Adipocyte (in vitro differentiated cells): Measurements from ENCODE around the gene DDX6.
"Not testable (repeated sequence)": the region's sequence is repeated elsewhere in the genome, so short reads cannot be mapped to it uniquely, and the experiment has no call there.

Experiments used
- DNase-seq: peaks from one replicate; pipeline ENCODE4 v3.0.0-alpha.2; 2015; ENCODE audit warnings: low read depth
- H3K27me3 ChIP-seq: replicated peaks from 2 replicates; pipeline ENCODE4 v1.7.0; 2013; ENCODE audit warnings: mild to moderate bottlenecking, low read length, moderate library complexity; ENCODE audit not compliant: control insufficient read depth, insufficient read depth
- H3K36me3 ChIP-seq: 2 replicates; pipeline ENCODE4 v1.7.0; 2013; ENCODE audit warnings: low read length, mild to moderate bottlenecking, moderate library complexity; ENCODE audit not compliant: control insufficient read depth, insufficient read depth, severe bottlenecking
- H3K4me1 ChIP-seq: 2 replicates; pipeline ENCODE4 v1.7.0; 2013; ENCODE audit warnings: mild to moderate bottlenecking, low read length, moderate library complexity; ENCODE audit not compliant: control insufficient read depth, insufficient read depth
- H3K4me3 ChIP-seq: 2 replicates; pipeline ENCODE4 v1.7.0; 2013; ENCODE audit warnings: mild to moderate bottlenecking, low read length, moderate library complexity
- H3K9ac ChIP-seq: 2 replicates; pipeline ENCODE4 v1.7.0; 2013; ENCODE audit warnings: mild to moderate bottlenecking, low read length, moderate library complexity
- H3K9me3 ChIP-seq: 2 replicates; pipeline ENCODE4 v1.7.0; 2013; ENCODE audit warnings: mild to moderate bottlenecking, low read length, moderate library complexity; ENCODE audit not compliant: control insufficient read depth

The DDX6 gene

DNA sequence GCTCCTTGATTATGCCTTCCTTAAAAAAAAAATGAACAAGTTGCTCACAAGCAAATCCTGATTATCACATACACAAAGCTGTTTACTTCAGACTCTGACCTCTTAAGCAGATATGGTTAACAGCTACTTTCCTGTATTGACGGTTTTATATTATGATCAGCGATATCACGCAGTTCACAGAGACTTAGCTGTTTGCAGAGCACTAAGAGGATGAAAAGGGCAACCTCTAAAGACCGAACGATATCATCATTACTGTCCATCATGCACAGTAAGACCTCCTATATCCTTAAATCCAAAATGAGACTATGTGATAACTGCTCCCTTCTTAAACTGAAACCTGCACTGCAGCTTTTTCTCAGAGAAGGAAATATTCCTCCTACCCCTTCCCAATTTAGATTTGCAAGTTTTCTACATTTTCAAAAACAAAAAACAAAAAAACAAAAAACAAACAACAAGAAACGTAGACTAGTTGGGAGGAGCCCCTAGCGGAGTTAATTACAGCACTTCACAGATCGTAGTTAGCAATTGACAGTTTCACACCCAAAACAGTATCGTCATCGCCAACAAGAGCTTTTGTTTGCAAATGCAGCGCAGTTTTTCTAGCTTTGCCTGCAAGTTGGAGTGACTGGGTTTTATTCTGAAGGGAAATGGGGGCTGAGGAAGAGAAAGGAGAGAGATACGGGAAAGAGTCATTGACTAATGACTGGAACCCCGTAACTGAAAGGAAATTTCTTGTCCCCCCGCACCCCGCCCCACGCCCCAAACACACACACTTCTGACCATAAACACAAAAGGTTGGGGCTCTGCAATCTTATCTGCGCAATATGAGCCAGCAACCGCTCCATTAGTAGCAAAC, 1.2 kb downstream of the DDX6 start:
- Histone ChIP-seq H3K4me3 (peak overlapping the region; percentile 96), H3K4me1 (peaks cover 34% of the 10 kb centered on the region), H3K9ac (peak overlapping the region; percentile 100), H3K27me3 (no peaks in the 10 kb centered on the region), H3K9me3 (no peaks in the 10 kb centered on the region), H3K36me3 (peaks cover 13% of the 10 kb centered on the region)
- peak; percentile 42 for DNase-seq

DNA sequence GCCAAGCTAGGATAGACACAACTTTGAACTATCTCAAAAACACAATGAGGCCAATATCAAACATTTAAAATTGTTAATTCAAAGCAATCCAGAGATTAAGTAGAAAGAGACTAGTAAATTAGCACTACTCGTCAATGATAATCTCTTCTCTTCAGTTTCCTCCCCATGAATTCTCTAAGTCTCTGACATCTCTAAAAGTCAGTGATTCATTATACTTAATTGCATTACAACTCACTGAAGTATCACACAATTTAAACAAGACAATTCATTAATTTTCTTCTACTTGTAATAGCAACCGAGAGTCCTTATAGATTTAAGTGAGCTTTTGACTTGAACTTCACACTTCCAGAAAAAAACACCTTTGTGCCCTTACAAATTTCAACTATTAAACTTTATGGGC, 4.3 kb downstream of the DDX6 start:
- H3K4me1 ChIP-seq, result peaks cover 26% of the 10 kb centered on the region
- no peak overlapping the region for H3K9ac ChIP-seq
- no peak for DNase-seq
- H3K9me3 ChIP-seq, result no peaks in the 10 kb centered on the region
- H3K36me3 ChIP-seq, result peaks cover 41% of the 10 kb centered on the region
- H3K4me3 ChIP-seq, result no peak overlapping the region
- no peaks in the 10 kb centered on the region for H3K27me3 ChIP-seq

DNA sequence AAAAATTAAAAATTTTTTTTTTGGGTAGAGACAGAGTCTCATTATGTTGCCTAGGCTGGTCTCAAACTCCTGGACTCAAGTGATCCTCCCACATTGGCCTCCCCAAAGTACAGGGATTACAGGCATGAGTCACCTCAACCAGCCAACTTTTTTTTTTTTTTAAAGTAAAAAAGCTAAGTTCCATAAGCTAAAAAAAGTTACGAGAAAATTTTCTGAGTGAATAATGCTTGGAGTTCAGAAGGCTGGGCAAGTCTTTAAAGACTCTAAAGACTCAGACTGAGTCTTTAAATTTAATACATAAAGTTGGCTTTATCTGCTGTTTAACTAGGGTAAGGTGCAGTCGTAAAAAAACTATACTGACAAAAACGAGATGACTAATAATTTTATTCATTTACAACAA, 5.6 kb downstream of the DDX6 start:
- Histone ChIP-seq H3K36me3 (peaks cover 50% of the 10 kb centered on the region), H3K9me3 (no peaks in the 10 kb centered on the region), H3K4me3 (peak overlapping the region; percentile 25), H3K9ac (no peak overlapping the region), H3K4me1 (peaks cover 26% of the 10 kb centered on the region), H3K27me3 (no peaks in the 10 kb centered on the region)
- peak; percentile 51 for DNase-seq

DNA sequence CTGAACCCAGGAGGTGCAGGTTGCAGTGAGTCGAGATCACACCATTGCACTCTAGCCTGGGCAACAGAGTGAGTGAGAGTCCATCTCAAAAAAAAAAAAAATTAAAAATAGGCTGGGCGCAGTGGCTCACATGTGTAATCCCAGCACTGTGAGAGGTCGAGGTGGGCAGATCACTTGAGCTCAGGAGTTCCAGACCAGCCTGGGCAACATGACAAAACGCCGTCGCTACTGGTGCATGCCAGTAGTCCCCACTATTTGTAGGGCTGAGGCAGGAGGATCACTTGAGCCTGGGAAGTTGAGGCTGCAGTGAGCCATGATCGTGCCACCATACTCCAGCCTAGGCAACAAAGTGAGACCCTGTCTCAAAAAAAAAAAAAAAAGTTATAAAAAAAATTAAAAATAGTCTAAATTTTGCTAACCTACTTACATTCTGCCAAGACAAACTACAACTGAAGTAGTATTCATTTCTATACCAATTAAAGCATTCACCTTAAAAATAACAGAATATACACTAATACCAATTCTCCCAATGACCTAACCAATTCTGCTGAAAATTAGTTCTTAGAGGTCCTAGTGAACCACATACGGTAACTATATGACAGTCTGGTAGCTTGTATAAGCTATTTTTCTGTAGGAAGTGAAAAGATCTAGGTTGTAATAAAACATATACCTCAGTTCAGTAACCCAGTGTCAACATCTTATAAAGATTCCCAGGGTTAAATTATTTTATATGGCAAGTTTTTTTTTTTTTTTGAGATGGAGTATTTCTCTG, 7.1 kb downstream of the DDX6 start:
- Histone ChIP-seq H3K4me1 (peaks cover 26% of the 10 kb centered on the region), H3K9ac (no peak overlapping the region), H3K27me3 (no peaks in the 10 kb centered on the region), H3K4me3 (no peak overlapping the region), H3K9me3 (no peaks in the 10 kb centered on the region), H3K36me3 (peaks cover 65% of the 10 kb centered on the region)
- DNase-seq, result no peak

DNA sequence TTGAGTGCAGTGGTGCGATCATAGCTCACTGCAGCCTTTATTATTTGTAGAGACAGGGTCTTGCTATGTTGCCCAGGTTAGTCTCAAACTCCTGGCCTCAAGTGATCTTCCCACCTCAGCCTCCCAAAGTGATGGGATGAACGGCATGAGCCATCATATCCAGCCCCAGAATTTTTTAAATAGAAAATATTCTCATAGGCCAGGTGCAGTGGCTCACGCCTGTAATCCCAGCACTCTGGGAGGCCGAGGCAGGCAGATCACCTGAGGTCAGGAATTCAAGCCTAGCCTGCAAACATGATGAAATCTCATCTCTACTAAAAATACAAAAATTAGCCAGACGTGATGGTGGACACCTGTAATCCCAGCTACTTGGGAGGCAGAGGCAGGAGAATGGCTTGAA, 7.6 kb downstream of the DDX6 start:
- H3K36me3 ChIP-seq, result peaks cover 71% of the 10 kb centered on the region
- not testable (repeated sequence) for H3K9me3 ChIP-seq, DNase-seq, H3K9ac ChIP-seq, H3K27me3 ChIP-seq, H3K4me3 ChIP-seq
- H3K4me1 ChIP-seq, result peaks cover 21% of the 10 kb centered on the region

DNA sequence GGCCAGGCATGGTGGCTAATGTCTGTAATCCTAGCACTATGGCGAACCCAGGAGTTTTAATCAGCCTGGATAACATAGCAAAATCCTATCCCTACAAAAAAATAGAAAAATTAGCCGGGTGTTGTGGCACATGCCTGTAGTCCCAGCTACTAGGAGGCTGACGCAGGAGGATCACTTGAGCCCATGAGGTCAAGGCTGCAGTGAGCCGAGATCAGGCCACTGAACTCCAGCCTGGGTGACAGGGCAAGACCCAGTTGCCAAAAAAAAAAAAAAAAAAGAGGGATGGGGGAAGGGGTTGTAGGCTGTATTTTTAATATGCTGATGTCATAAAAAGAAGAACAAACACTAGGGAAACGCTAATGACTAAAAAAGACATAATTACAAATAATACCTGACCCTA, 12.1 kb downstream of the DDX6 start:
- DNase-seq, result no peak
- H3K4me1 ChIP-seq, result peaks cover 4% of the 10 kb centered on the region
- H3K9ac ChIP-seq, result no peak overlapping the region
- peaks cover 91% of the 10 kb centered on the region for H3K36me3 ChIP-seq
- no peak overlapping the region for H3K4me3 ChIP-seq
- no peaks in the 10 kb centered on the region for H3K27me3 ChIP-seq
- H3K9me3 ChIP-seq, result no peaks in the 10 kb centered on the region

DNA sequence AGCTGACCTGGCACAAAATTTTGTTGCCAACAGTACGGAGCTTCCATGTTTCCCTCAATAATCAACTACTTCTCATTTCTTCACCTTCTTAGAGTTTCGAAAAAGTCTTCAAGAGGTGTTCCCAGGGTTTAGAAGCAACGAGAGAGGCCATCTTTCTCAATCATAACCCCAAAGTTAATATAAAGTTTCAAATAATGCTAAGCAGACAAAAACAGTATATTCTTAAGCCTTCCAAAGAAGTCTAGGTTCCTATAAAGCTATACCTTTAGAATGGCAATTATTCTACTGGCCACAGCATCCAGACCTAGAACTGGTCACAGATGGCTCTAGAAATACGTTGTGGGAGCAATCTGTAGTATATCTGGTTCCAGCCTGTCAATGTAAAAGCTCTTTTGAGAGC, 16.9 kb downstream of the DDX6 start:
- Histone ChIP-seq H3K9ac (no peak overlapping the region), H3K9me3 (no peaks in the 10 kb centered on the region), H3K4me3 (no peak overlapping the region), H3K27me3 (no peaks in the 10 kb centered on the region), H3K36me3 (peaks cover 68% of the 10 kb centered on the region), H3K4me1 (peaks cover 30% of the 10 kb centered on the region)
- DNase-seq, result no peak

DNA sequence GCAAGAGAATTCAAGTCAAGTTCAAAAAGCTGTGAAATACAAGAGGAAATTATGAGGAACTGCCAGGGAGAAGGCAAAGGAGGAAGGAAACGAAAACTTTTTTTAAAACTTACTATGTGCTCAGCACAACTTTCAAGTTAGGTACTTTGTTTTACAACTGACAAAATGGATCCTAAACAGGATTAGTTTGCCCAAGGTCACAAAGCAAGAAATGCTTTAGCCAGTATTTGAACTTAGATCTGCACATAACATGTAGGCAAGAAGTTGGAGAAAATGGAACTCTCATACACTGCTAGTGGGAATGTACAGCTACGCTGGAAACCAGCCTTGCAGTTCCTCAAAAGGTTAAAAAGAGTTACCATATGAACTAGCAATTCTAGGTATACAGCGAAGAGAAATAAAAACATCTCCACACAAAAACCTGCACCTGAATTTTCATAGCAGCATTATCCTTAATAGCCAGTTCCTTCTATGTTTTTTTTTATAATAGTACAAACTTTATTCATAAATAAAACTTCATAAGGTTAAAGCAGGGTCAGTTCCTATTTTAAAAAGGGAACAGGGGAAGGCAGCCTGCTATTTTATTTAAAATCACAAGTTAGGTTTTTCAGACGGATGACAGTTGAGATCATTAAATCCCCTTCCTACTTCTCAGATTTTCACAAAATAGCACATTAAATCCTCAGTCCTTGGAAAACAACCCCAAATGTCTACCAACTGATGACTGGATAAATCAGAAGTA, 19.2 kb downstream of the DDX6 start:
- no peak for DNase-seq
- no peaks in the 10 kb centered on the region for H3K9me3 ChIP-seq
- peaks cover 60% of the 10 kb centered on the region for H3K36me3 ChIP-seq
- H3K4me3 ChIP-seq, result no peak overlapping the region
- H3K4me1 ChIP-seq, result peaks cover 51% of the 10 kb centered on the region
- no peaks in the 10 kb centered on the region for H3K27me3 ChIP-seq
- no peak overlapping the region for H3K9ac ChIP-seq

DNA sequence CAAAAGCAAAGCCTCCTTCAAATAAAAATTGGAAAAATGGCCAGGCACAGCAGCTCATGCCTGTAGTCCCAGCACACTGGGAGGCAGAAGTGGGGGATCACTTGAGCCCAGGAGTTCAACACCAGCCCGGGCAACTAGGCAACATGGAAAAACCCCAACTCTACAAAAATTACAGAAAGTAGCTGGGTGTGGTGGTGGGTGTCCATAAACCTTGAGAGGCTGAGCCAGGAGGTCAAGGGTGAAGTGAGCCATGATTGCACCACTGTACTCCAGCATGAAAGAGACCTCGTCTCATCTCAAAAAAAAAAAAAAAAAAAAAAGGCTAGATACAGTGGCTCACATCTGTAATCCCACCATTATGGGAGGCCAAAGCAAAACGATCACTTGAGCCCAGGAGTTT, 22.3 kb downstream of the DDX6 start:
- peaks cover 60% of the 10 kb centered on the region for H3K36me3 ChIP-seq

DNA sequence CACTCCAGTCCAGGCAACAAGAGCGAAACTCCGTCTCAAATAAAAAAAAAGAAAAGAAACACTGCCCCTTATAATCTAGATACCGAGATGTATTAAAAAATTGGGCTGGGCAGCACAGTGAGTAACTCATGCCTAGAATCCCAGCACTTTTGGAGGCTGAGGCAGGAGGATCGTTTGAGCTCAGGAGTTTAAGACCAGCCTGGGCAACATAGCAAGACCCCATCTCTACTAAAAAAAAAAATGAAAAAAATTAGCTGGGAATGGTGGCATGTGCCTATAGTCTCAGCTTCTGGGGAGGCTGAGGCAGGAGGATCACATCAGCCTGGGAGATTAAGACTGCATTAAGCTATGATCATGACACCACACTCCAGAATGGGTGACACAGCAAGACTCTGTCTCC, 24.9 kb downstream of the DDX6 start:
- H3K4me1 ChIP-seq, result peaks cover 58% of the 10 kb centered on the region
- H3K27me3 ChIP-seq, result no peaks in the 10 kb centered on the region
- H3K4me3 ChIP-seq, result no peak overlapping the region
- H3K9me3 ChIP-seq, result no peaks in the 10 kb centered on the region
- H3K9ac ChIP-seq, result no peak overlapping the region
- H3K36me3 ChIP-seq, result peaks cover 62% of the 10 kb centered on the region
- no peak for DNase-seq

More for the DNA sequence above, 22.3 kb downstream of the DDX6 start:
- Histone ChIP-seq H3K27me3 (no peaks in the 10 kb centered on the region), H3K9me3 (no peaks in the 10 kb centered on the region), H3K9ac (no peak overlapping the region), H3K4me1 (peaks cover 54% of the 10 kb centered on the region), H3K4me3 (no peak overlapping the region)
- no peak for DNase-seq

DNA sequence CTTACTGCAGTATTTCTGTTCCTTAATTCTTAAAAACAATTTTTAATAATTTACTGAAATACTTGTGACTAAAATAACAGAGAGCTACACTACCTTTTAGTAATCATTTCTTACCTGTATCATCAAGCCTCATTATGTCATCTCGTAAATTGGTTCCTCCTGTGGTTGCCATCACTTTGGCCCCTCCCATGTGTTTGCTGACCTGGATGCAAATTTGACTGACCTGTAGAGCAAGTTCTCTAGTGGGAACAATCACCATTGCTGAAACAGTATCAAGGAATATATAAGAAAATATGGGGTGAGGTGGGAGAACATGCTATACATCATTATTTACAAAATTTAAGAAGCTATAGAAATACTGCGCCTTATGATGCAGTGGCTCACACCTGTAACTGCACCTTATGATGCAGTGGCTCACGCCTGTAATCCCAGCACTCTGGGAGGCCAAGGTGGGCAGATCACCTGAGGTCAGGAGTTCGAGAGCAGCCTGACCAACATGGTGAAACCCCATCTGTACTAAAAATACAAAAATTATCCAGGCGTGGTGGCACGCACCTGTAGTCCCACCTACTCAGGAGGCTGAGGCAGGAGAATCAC, 25.8 kb downstream of the DDX6 start:
- peaks cover 69% of the 10 kb centered on the region for H3K36me3 ChIP-seq
- not testable (repeated sequence) for DNase-seq

More for the DNA sequence above, 25.8 kb downstream of the DDX6 start:
- not testable (repeated sequence) for H3K9me3 ChIP-seq, H3K9ac ChIP-seq, H3K27me3 ChIP-seq, H3K4me3 ChIP-seq
- H3K4me1 ChIP-seq, result peaks cover 51% of the 10 kb centered on the region
